Spleen (tissue), 11 donors: ENCODE results near the gene UNC79. TPM values are rescaled to one million over a fixed set of nuclear protein-coding genes. Genes with fewer than 3 reads are reported as not detected.

Source experiments
- DNase-seq: peaks from one replicate; pipeline ENCODE4 v3.0.0-alpha.2; 2020
- H3K27ac ChIP-seq, 8 donors: fragments of 200-600 bp; sonication (generic) in 7 of 8; 1 replicate in 4 of 8; 2 replicates in 4 of 8; pipeline versions ENCODE4 v1.5.0 to v1.8.0; 2016 to 2021; ENCODE audit warnings: inconsistent platforms in 4 of 8, mild to moderate bottlenecking in 4 of 8, moderate library complexity in 1 of 8
- H3K27me3 ChIP-seq, 7 donors: fragments of 200-600 bp; sonication (generic) in 6 of 7; replicated peaks in 1 of 7; 1 replicate in 4 of 7; 2 replicates in 3 of 7; pipeline versions ENCODE4 v1.5.0 to v1.8.0; 2016 to 2021; ENCODE audit warnings: inconsistent platforms in 3 of 7, mild to moderate bottlenecking in 1 of 7
- H3K36me3 ChIP-seq, 6 donors: fragments of 200-600 bp; sonication (generic) in 5 of 6; 1 replicate in 4 of 6; 2 replicates in 2 of 6; pipeline versions ENCODE4 v1.5.0 to v1.8.0; 2016 to 2021; ENCODE audit warnings: inconsistent platforms in 2 of 6
- H3K4me1 ChIP-seq, 6 donors: fragments of 200-600 bp; sonication (generic) in 5 of 6; 1 replicate in 3 of 6; 2 replicates in 3 of 6; pipeline versions ENCODE4 v1.5.0 to v1.8.0; 2016 to 2021; ENCODE audit warnings: inconsistent platforms in 3 of 6
- H3K4me3 ChIP-seq, 8 donors: fragments of 200-600 bp; sonication (generic) in 7 of 8; 1 replicate in 4 of 8; 2 replicates in 4 of 8; pipeline versions ENCODE4 v1.5.0 to v1.8.0; 2016 to 2021; ENCODE audit warnings: inconsistent platforms in 4 of 8, mild to moderate bottlenecking in 4 of 8, moderate library complexity in 2 of 8
- H3K9me3 ChIP-seq, 8 donors: fragments of 200-600 bp; sonication (generic) in 7 of 8; 1 replicate in 4 of 8; 2 replicates in 4 of 8; pipeline versions ENCODE4 v1.5.0 to v1.8.0; 2016 to 2021; ENCODE audit warnings: inconsistent platforms in 4 of 8
- POLR2A ChIP-seq, 3 donors: fragments of 450-650 bp; IDR thresholded peaks; one replicate each; pipeline ENCODE4 v1.5.1; 2017; ENCODE audit warnings: antibody characterized with exemption in 3 of 3, mild to moderate bottlenecking in 1 of 3
- POLR2AphosphoS5 ChIP-seq, 3 donors: sonication (generic); formaldehyde crosslinking; IDR thresholded peaks; one replicate each; pipeline ENCODE4 v1.5.1; 2017; ENCODE audit warnings: antibody characterized with exemption in 3 of 3
- WGBS, 5 donors: extraction: QIAGEN DNeasy Blood & Tissue Kit in 3 of 5; methylation state at CpG; one replicate each; pipeline versions ENCODE4 v1.1.5 to v1.1.7; 2013 to 2018; 5-methylcytosine and 5-hydroxymethylcytosine counted together
- intact Hi-C: fragments of 100-400 bp; cut with DNase I; formaldehyde crosslinking; loops from one replicate; pipeline ENCODE4 v1.15.0; 2023; ENCODE audit warnings: low total_unique reads
- polyA plus RNA-seq, 3 donors: library from polyadenylated mRNA; stranded (reverse); fragments of 200-250 nt; gene quantifications; one replicate each; pipeline ENCODE4 v1.2.1, GENCODE V29; 2013
- total RNA-seq, 7 donors: library from RNA; depleted of rRNA in 3 of 7; stranded (reverse); fragments of >200 nt in 3 of 7; fragmentation: NEBNext Ultra II Directional in 4 of 7; extraction: Animal tissue kit (Norgen Biotek cat#: 25700) in 4 of 7; gene quantifications; one replicate each; pipeline versions ENCODE4 v1.1.0 to v1.2.1, GENCODE V29; 2016 to 2021
- TF ChIP-seq, protein P1 (sequence below), 11 experiments: fragments of 200-600 bp in 7 of 11; fragments of 450-650 bp in 4 of 11; sonication (generic) in 4 of 11; IDR thresholded peaks in 8 of 11; conservative IDR thresholded peaks in 3 of 11; 1 replicate in 7 of 11; 2 replicates in 4 of 11; pipeline versions ENCODE4 v1.4.0 to v1.8.0; 2016 to 2021; ENCODE audit warnings: antibody characterized with exemption in 11 of 11, inconsistent platforms in 4 of 11, mild to moderate bottlenecking in 1 of 11
- donor health status: healthy with polysubstance abuse.
- donor health status: DM: no; HTN: no; CAD: no; lungs with moderate emphysema.
- donor health status: DM: no; HTN: no; CAD: no.
- donor health status: Bipolar disorder and iron deficiency.
- donor health status: healthy.
- donor health status: DM: no; HTN: no; CAD: no.
- donor health status: DM: yes; HTN: yes; CAD: no.

UNC79 gene
- total and polyA plus RNA-seq, 10 donors = 0.03 to 0.24 (median 0.08) TPM; not detected in 2

DNA sequence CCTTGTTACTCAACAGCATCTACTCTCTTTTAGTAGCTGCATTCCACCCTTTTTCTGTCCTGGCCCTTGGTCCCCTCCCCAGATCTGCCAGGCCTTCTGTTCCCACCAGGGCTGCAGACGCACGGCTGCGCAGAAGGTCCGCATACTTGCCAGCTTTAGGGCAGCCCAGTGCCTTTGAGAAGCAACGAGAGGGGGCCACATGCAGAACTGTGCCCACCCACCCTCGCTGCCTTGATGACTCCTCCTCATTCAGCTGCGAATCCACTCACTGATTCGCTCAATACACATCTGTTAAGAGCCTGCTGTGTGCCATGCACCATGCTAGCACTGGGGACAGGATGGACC is 318.3 kb downstream of the UNC79 start:
- 90 to 96% (median 94%) methylated on average over 4 to 8 of the region's 8 CpGs for WGBS, 5 donors
- no peaks in the 10 kb centered on the region for H3K36me3 ChIP-seq
- H3K27ac ChIP-seq = no peak overlapping the region
- no peaks in the 10 kb centered on the region for H3K9me3 ChIP-seq
- no peak for DNase-seq
- H3K27me3 ChIP-seq = peaks cover 0 to 36% (median 0%) of the 10 kb centered on the region in 7 donors
- no peak overlapping the region for H3K4me3 ChIP-seq
- intact Hi-C loops = no loop called here
- H3K4me1 ChIP-seq = no peaks in the 10 kb centered on the region
- TF ChIP-seq POLR2A (IDR thresholded peaks at IDR 0.05) (no peak), POLR2AphosphoS5 (IDR thresholded peaks at IDR 0.05) (no peak)
- TF ChIP-seq, protein P1, sequence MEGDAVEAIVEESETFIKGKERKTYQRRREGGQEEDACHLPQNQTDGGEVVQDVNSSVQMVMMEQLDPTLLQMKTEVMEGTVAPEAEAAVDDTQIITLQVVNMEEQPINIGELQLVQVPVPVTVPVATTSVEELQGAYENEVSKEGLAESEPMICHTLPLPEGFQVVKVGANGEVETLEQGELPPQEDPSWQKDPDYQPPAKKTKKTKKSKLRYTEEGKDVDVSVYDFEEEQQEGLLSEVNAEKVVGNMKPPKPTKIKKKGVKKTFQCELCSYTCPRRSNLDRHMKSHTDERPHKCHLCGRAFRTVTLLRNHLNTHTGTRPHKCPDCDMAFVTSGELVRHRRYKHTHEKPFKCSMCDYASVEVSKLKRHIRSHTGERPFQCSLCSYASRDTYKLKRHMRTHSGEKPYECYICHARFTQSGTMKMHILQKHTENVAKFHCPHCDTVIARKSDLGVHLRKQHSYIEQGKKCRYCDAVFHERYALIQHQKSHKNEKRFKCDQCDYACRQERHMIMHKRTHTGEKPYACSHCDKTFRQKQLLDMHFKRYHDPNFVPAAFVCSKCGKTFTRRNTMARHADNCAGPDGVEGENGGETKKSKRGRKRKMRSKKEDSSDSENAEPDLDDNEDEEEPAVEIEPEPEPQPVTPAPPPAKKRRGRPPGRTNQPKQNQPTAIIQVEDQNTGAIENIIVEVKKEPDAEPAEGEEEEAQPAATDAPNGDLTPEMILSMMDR (IDR thresholded peaks at IDR 0.05 in 8 of 11, conservative IDR thresholded peaks at IDR 0.05 in 3 of 11) = no peak

DNA sequence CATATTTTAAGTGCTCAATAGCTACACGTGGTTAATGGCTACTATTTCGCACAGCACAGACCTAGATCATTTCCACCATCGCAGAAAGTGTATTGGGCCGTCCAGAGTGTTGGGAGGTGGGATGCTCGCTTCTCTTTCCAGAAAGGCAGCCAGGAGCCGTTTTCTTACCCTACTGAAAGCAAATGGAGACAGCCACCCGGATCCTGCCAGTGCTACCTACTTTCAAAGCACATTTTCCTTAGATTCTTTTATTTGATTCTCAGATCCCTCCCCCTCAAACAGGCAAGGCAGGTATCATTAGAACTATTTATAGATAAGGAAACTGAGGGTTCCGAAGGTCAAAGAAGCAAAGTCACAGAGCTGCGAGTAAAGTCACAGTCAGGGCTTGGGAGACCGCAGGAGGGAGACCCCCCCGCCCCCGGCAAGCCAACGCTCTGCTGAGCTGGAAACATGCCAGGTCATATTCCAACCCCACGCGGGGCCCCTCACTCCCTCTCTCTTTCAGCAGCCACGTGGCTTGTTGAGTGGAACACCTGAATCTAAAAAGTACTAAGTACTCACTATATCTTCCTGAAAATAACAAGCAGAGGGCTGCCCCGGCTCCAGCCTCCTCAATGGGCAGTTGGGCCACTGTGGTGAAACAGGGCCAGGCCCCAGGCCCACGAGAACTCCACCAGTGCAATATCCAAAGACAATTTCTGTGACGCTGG is 321.4 kb downstream of the UNC79 start:
- intact Hi-C loops = no loop called here
- no peak for DNase-seq
- no peak overlapping the region for H3K27ac ChIP-seq
- H3K36me3 ChIP-seq = no peaks in the 10 kb centered on the region
- TF ChIP-seq, protein P1 (IDR thresholded peaks at IDR 0.05 in 8 of 11, conservative IDR thresholded peaks at IDR 0.05 in 3 of 11) = no peak
- TF ChIP-seq POLR2AphosphoS5 (IDR thresholded peaks at IDR 0.05) = no peak
- no peak for TF ChIP-seq POLR2A (IDR thresholded peaks at IDR 0.05)
- H3K4me3 ChIP-seq = no peak overlapping the region
- H3K27me3 ChIP-seq = peaks cover 0 to 13% (median 0%) of the 10 kb centered on the region in 7 donors
- H3K9me3 ChIP-seq = no peaks in the 10 kb centered on the region
- no peaks in the 10 kb centered on the region for H3K4me1 ChIP-seq
- 65 to 77% (median 75%) methylated on average over 19 of the region's 19 CpGs for WGBS, 5 donors

DNA sequence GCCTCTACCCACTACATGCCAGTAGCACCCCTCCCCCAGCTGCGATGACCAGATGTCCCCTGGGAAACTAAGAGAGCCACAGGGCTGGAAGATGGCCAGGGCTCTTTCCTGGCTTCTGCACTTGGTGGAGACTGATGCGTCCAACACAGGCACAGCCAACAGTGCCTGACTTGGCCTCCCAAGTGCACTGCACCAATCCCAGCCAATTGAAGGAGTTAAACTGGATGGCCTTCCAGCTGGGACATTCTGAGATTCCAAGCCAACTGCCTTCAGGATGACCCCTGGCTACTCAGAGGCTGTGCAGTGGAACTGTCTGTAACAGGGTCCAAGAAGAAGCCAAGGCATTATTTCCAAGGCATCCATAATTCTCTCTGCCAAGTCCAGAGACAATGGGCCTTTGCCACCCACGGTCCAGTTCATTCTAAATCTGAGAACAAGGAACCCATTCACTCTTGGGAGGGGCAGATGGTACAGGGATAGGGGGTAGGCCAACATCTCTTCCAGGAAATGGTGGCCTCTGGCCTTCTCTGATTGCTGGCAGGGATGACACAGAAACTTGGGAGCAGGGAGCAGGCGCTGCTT is 322.3 kb downstream of the UNC79 start:
- Histone ChIP-seq H3K4me3 (no peak overlapping the region), H3K27me3 (peaks cover 0 to 12% (median 0%) of the 10 kb centered on the region in 7 donors), H3K4me1 (no peaks in the 10 kb centered on the region), H3K36me3 (no peaks in the 10 kb centered on the region), H3K9me3 (no peaks in the 10 kb centered on the region), H3K27ac (no peak overlapping the region)
- DNase-seq = no peak
- intact Hi-C loops = no loop called here
- WGBS, 5 donors = 53 to 75% (median 68%) methylated on average over 4 of the region's 4 CpGs
- TF ChIP-seq, protein P1 (IDR thresholded peaks at IDR 0.05 in 8 of 11, conservative IDR thresholded peaks at IDR 0.05 in 3 of 11) = no peak
- TF ChIP-seq POLR2A (IDR thresholded peaks at IDR 0.05) (no peak), POLR2AphosphoS5 (IDR thresholded peaks at IDR 0.05) (no peak)

DNA sequence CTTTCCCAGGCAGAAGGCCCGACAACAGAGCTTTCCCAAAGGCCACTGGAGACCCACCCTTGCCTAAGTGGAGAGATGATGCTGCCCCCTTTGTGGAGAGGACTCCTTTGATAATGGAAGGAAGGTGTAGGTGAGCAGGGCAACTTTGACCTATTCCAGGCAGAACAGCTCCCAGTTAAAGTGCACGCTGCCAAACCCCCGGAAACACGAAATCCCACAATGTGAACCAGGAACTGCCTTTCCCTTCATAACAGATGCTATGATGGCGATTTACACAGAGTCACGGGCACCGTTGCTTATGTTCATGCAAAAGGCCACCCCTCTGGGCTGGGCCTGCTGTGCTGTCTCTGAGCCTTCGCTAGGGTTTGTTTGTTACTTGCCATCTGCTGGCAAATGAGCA is 322.9 kb downstream of the UNC79 start:
- H3K27me3 ChIP-seq = peaks cover 0 to 7% (median 0%) of the 10 kb centered on the region in 7 donors
- no peak for DNase-seq

More for the DNA sequence above, 322.9 kb downstream of the UNC79 start:
- 82 to 95% (median 91%) methylated on average over 8 of the region's 8 CpGs for WGBS, 5 donors
- intact Hi-C loops = no loop called here
- H3K9me3 ChIP-seq = no peaks in the 10 kb centered on the region
- no peak overlapping the region for H3K27ac ChIP-seq
- TF ChIP-seq POLR2AphosphoS5 (IDR thresholded peaks at IDR 0.05) (no peak), POLR2A (IDR thresholded peaks at IDR 0.05) (no peak)
- TF ChIP-seq, protein P1 (IDR thresholded peaks at IDR 0.05 in 8 of 11, conservative IDR thresholded peaks at IDR 0.05 in 3 of 11) = no peak
- H3K4me1 ChIP-seq = no peaks in the 10 kb centered on the region
- no peak overlapping the region for H3K4me3 ChIP-seq
- H3K36me3 ChIP-seq = no peaks in the 10 kb centered on the region
